Posterior vena cava (tissue), 2 donors: ENCODE data around the gene VPS25. TPM values are rescaled to one million over a fixed set of nuclear protein-coding genes. Genes with fewer than 3 reads are reported as not detected.
"Not testable (repeated sequence)": the region's sequence is repeated elsewhere in the genome, so short reads cannot be mapped to it uniquely, and the experiment has no call there.

Experiments used
- DNase-seq: peaks from one replicate; pipeline ENCODE4 v3.0.0-alpha.2; 2020; ENCODE audit warnings: low spot score
- intact Hi-C, 2 donors: fragments of 100-400 bp; cut with DNase I; formaldehyde crosslinking; loops; one replicate each; pipeline versions ENCODE4 v1.14.1 to v1.14.2; 2022 to 2023
- long read RNA-seq, 2 donors: library from polyadenylated mRNA; unstranded; transcript quantifications; one replicate each; pipeline ENCODE4 v2.0.0, GENCODE V29; 2020 to 2021
- total RNA-seq, 2 donors: library from RNA; stranded (reverse); fragmentation: NEBNext Ultra II Directional; extraction: Animal tissue kit (Norgen Biotek cat#: 25700); gene quantifications; one replicate each; pipeline ENCODE4 v1.2.1, GENCODE V29; 2021
- donor health status: DM: yes; HTN: yes; CAD: no.
- donor health status: DM: yes; HTN: yes; CAD: no.

The VPS25 gene
- 10 to 100 TPM; 25.9 to 35.1 TPM for total RNA-seq
- long read RNA-seq, donor 1, transcript VPS25-201 (6 exons, 1,101 nt): major isoform, 13 of 13 reads
- long read RNA-seq, donor 1, partial matches to known transcripts: 0 of 13 reads
- long read RNA-seq, donor 1, other reads (novel, unspliced or antisense): 0 of 13 reads
- long read RNA-seq, donor 2, transcript VPS25-201 (6 exons, 1,101 nt): major isoform, 58 of 60 reads
- long read RNA-seq, donor 2, partial matches to known transcripts: 0 of 60 reads
- long read RNA-seq, donor 2, other reads (novel, unspliced or antisense): 2 of 60 reads

GRCh38 chr17:42773290-42774035 lies at the start of gene VPS25:
Gene VPS25, plus strand, starts transcription at chr17:42773449. Its CDS starts 27 bp downstream, at chr17:42773476.
- intact Hi-C loops: no loop called here
- DNase-seq: peak; percentile 92

GRCh38 chr17:42723636-42724035 lies 49.6 kb upstream of the VPS25 start:
- DNase-seq: no peak
- intact Hi-C loops: loop anchor here in 1 of 2 donors (5.0 to 10.0 kb wide), 2 partner anchors 39 to 91 kb away; partner anchors contain the start of gene RAMP2

GRCh38 chr17:42725143-42725542 lies 48.1 kb upstream of the VPS25 start:
- intact Hi-C loops: loop anchor here (5.0 to 10.0 kb wide), 2 partner anchors 37 to 90 kb away; partner anchors contain the start of gene RAMP2 (in 1 of the 2)

GRCh38 chr17:42740699-42741098 lies 32.5 kb upstream of the VPS25 start:
- intact Hi-C loops: no loop called here
- no peak for DNase-seq

More at GRCh38 chr17:42725143-42725542, 48.1 kb upstream of the VPS25 start:
- DNase-seq: no peak

GRCh38 chr17:42742916-42743315 lies 30.3 kb upstream of the VPS25 start:
- intact Hi-C loops, DNase-seq: not testable (repeated sequence)

GRCh38 chr17:42743595-42744282 lies 29.5 kb upstream of the VPS25 start:
- DNase-seq: no peak
- intact Hi-C loops: no loop called here

DNA sequence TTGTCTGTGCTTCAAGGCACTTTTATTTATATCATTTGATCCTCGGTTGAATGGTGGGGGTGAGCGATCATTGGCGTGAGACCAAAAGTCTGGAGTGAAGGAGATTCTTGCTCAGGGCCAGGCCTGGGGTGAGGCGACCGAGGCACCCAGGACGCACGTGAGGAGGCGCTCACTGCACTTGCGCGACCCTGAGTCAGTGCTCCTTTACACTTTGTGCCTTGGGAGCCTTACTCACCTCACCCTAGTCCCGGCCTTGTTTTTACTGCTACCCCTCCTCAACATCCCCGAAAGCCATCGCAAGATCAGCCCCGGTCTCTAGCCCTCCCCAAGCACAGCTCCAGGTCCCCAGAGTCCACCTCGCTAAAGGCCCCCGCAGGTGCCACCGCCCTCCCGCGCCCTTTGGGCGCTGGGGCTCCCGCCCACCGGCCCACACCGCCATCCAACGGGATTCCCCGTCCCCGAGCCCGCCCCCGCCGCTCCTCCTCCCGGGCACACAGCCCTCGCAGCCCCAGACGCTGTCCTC lies 28.9 kb upstream of the VPS25 start:
- DNase-seq: no peak
- intact Hi-C loops: no loop called here

DNA sequence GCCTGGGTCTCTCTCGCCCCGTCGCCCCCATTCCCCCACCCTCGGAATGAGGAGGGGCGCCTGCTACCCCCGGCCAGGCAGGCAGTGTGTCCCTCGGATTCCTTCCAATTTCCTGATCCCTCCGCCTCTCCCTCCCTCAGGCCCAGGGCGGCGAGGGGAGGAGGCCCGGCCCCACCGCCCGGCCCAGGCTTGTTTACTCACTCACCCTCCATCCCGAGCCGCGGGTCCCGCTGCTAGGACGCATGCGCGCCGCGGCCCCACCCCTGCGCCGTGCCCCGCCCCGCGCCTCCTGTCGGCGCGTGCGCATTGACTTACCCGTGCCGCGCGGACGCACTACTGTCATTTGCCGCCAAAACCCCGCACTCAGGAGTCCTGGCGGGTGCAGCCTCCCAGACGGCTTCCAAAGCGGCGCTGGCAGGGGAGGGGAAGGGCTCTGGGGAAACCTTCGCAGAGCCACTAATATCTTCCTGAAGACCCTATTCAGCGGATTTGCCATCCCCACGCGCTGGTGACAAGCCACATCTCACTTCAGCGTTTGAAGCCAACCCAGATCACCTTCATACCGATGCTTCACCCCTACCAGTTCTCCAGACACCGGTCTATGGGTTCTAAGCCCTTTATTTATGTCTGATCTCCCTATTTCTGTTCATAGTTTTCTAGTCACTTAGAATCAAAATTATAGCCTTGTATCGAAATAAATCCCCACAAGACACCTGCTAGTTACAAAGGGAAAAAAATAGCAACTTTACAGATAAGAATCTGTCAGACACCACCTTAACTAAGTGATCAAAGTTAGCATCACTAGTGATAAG lies 28.2 kb upstream of the VPS25 start, which contains the start of gene EZH1:
TSS of gene EZH1 (minus strand) at position 235 of the 812 bp plus-strand sequence. CDS start 16,099 bp downstream, outside the sequence.
- intact Hi-C loops: no loop called here
- DNase-seq: peak; percentile 96

DNA sequence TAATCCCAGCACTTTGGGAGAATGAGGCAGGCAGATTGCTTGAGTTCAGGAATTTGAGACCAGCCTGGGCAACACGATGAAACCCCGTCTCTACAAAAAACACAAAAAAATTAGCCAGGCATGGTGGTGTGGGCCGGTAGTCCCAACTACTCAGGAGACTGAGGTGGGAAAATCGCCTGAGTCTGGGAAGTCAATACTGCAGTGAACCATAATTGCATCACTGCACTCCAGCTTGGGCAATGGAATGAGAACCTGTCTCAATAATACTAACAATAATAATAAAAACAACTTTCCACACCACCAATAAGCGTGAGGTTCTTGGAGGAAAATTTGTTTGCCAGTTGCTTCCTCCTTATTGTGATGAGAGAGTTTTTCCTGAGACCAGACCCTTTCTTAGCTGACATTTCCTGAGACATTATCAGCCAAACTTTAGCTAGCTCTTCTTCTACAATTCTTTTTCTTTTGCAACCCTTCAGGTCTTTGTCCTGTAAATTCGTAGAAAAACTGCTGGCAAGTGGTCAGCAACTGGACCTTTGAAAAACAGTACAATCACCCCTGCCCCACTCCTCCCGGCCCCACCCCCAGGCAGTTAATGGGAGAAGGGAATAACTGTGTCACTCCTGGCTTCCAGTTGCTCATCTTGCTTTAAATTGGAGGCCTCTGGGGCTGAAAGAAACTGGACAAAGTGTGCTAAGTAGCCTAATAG lies 24.9 kb upstream of the VPS25 start:
- peak; percentile 80 for DNase-seq
- intact Hi-C loops: no loop called here

DNA sequence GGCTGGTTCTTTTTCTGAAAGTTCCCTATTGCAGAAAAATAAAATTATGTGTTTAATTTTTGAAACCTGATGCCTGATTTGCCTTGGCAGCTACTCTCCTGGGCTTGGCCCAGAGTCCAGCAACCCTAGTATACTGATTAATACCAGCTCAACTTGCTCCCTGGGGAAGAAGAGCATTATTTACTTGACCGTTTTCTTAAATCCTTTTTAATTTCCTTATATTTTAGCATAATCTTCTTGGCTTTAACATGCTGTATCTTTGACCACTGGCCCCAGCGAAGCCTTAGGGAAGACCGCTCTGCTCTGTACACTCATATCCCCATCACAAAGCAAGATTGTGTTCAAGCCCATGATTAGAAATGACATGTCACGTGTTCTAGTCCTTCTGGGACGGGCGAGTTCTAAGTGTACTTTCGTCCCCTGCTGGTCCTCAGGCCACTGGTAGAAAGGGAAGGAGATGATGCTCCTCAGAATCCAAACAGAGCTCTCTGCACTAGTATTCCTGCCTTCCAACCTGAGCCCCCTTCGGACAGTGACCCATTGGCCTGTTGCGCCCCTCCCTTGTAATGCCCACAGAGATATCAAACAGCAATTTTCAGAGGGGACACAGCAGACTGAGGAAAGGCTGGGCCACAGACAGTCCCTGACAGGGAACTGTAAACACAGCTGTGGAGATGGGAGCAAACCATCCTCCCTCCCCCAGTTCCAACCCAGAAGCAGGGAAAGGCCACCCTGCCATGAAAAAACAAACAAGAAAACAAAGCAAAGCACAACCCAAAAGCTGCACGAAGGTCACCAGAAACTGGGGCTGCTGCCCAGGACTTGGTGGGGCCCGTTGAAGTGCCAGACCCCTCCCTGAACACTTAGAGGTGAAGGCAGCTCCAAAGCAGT lies 24.1 kb upstream of the VPS25 start:
- DNase-seq: peak; percentile 84

GRCh38 chr17:42750739-42751344 lies 22.4 kb upstream of the VPS25 start:
- intact Hi-C loops: no loop called here
- peak; percentile 13 for DNase-seq

More for the DNA sequence above, 24.1 kb upstream of the VPS25 start:
- intact Hi-C loops: no loop called here

DNA sequence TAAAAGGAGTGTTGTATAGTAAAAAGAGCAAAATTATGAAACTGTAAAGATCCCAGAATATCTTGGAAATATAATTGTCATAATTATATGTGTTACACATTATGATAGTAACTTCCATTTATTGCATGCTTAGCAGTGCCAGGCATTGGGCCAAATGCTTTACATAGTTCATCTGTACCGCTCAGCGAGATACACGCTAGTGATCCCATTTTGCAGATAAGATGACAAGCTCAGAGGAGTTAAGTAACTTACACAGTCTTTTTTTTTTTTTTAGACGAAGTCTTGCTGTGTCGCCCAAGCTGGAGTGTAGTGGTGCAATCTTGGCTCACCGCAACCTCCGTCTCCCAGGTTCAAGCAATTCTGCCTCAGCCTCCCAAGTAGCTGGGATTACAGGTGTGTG lies 21.6 kb upstream of the VPS25 start:
- intact Hi-C loops: no loop called here
- DNase-seq: peak; percentile 3

DNA sequence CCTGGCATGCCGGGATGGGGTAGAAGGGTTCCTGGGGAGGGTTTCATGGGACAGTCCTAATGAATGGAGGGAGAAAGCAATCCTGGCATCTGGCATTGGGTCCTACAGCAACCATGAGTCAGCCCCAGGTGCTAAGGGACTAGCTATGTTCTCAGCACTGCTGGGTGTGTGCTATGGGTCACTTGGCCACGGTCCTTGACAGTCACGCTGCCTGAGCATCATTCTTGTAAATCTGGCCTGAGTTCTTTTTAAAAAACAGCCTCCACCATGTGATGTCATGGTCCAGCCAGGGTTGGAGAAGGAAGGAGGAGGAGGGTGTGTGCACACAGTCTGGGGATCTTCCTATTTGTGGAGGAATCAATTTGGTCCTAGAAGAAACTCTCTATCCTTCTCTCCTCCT lies 18.5 kb upstream of the VPS25 start:
- peak; percentile 91 for DNase-seq
- intact Hi-C loops: no loop called here

- intact Hi-C loops: loop anchor here (5.0 kb wide), 2 partner anchors 33 to 38 kb away; no protein-coding TSS in a partner anchor
- DNase-seq: peak; percentile 61
Measured at GRCh38 chr17:42759982-42760651, 13.1 kb upstream of the VPS25 start.

DNA sequence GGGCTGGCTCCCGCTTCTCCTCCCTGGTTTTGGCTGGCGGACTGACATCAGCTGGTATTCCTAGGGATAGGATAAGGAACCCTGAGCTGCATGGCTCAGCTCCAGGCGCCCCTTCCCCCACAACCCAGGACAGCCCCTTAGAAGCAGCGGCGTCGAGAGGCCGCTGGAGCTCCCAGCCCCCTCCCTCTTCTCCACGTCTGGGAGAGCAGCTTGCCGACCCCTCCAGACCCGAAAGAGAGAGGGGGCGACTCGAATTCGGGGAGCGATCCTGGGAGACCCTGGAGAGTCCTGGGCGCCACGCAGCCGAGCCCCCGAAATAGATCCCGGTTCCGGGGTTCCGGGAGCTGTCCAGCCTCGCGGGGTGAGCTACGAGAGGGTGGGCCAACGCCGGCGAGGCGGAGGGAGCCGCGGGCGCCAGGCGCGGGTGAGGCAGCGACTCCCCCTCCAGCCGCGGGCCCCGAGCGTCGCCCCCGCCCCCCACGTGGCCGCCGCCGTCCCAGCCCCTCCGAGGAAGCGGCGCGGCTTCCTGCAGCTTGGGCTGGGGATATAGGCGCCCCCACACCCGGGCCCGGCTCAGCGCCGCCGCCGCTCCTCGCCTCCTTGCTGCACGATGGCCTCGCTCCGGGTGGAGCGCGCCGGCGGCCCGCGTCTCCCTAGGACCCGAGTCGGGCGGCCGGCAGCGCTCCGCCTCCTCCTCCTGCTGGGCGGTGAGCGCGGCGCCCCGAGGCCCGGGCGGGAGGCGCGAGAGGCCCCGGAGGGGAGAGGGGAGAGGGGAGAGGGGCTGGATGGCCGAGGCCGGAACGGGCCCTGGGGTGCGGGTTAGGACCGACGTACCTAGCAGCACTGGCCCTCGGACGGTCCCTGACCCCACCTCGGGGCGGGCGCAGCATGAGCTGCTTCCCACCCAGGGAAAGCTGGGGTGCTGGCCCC lies 12.3 kb upstream of the VPS25 start, which contains the start of gene RAMP2:
TSS of gene RAMP2 (plus strand) at position 576 of the 930 bp plus-strand sequence. CDS start at position 611, 35 bp downstream.
- intact Hi-C loops: loop anchor here (5.0 kb wide), 2 partner anchors 34 to 39 kb away; no protein-coding TSS in a partner anchor
- DNase-seq: peak; percentile 81
